Measurements from ENCODE around the gene LRFN4. TPM values are rescaled to one million over a fixed set of nuclear protein-coding genes. Genes with fewer than 3 reads are reported as not detected.

The LRFN4 gene
- total RNA-seq, 1 experiment from 2014 or later, result 66.7 TPM

GRCh38 chr11:66868726-66869566 is 12.1 kb downstream of the LRFN4 start:
- Histone ChIP-seq H3K4me2 (ENCODE audit: insufficient read depth, insufficient read length, low read length) (no peak overlapping the region), H3K14ac (ENCODE audit: insufficient read depth, low read length) (no peak overlapping the region), H3K79me1 (ENCODE audit: insufficient read depth, low read depth, low read length, poor library complexity, severe bottlenecking) (no peaks in the 10 kb centered on the region), H3K9me3 (ENCODE audit: control insufficient read depth, low read depth, low read length) (no peaks in the 10 kb centered on the region), H3K4ac (ENCODE audit: low read depth, low read length) (no peak overlapping the region), H2BK20ac (ENCODE audit: low read depth, low read length, poor library complexity, severe bottlenecking) (no peak overlapping the region), H3K23me2 (ENCODE audit: insufficient read length, low read depth, low read length, poor library complexity, severe bottlenecking) (no peaks in the 10 kb centered on the region), H3K27me3 (ENCODE audit: insufficient read depth, low read length) (no peaks in the 10 kb centered on the region), H3K27ac (ENCODE audit: insufficient read length, low read depth, low read length) (no peak overlapping the region), H3K4me1 (ENCODE audit: insufficient read depth, low read length) (no peaks in the 10 kb centered on the region), H2BK120ac (ENCODE audit: low read depth, low read length, poor library complexity, severe bottlenecking) (no peak overlapping the region), H4K5ac (ENCODE audit: insufficient read length, low read depth, low read length) (no peak overlapping the region), H3K18ac (ENCODE audit: insufficient read length, low read depth, low read length) (no peak overlapping the region), H3K23ac (ENCODE audit: insufficient read length, low read depth, low read length) (no peak overlapping the region), H2BK5ac (ENCODE audit: insufficient read length, low read length) (no peak overlapping the region), H2BK12ac (ENCODE audit: insufficient read length, low read depth, low read length) (no peak overlapping the region), H3K56ac (ENCODE audit: insufficient read length, low read depth, low read length) (no peak overlapping the region), H3K79me2 (ENCODE audit: insufficient read depth, low read length) (no peaks in the 10 kb centered on the region), H3K9ac (ENCODE audit: extremely low read depth, insufficient read length, low read length) (no peak overlapping the region), H2AFZ (ENCODE audit: low read length) (no peak overlapping the region), H4K20me1 (ENCODE audit: control insufficient read depth, insufficient read depth, insufficient read length) (no peaks in the 10 kb centered on the region), H3T11ph (ENCODE audit: low read length) (no peak overlapping the region), H2BK15ac (ENCODE audit: low read depth, low read length) (no peak overlapping the region), H2AK5ac (ENCODE audit: insufficient read length, low read length) (no peak overlapping the region), H4K91ac (ENCODE audit: insufficient read length, low read depth, low read length) (no peak overlapping the region), H4K8ac (replicated peaks; ENCODE audit: insufficient read length, low read depth, low read length) (no peak overlapping the region)
- Mint-ChIP-seq H3K36me3 (ENCODE audit: insufficient read depth in 1 of 3, low read depth in 3 of 3) (peaks cover 0 to 11% (median 3%) of the 10 kb centered on the region in 3 experiments; a peak in 4 of 7 replicates), H3K27me3 (ENCODE audit: low read depth) (no peaks in the 10 kb centered on the region), H3K9me3 (no peaks in the 10 kb centered on the region), H3K27ac (peak overlapping the region; percentile 55 to 77 (median 67); a peak in 6 of 7 replicates), H3K4me1 (peaks cover 11 to 22% of the 10 kb centered on the region in 2 experiments), H3K4me3 (no peak overlapping the region; a peak in 1 of 5 replicates)
- DNase-seq, result peak; percentile 92
- TF ChIP-seq CTCF (conservative IDR thresholded peaks at IDR 0.05), result peak; percentile 84
- no CpG with 5 or more reads among the region's 27 CpGs for WGBS (ENCODE audit: extremely low coverage, insufficient read length, low lambda C conversion rate)

Data from H9 (cell line).